ENCODE measurements around the gene C14orf39. TPM values are rescaled to one million over a fixed set of nuclear protein-coding genes. Genes with fewer than 3 reads are reported as not detected.

Gene C14orf39
- total RNA-seq, 2 donors from 2014 or later: not detected

DNA sequence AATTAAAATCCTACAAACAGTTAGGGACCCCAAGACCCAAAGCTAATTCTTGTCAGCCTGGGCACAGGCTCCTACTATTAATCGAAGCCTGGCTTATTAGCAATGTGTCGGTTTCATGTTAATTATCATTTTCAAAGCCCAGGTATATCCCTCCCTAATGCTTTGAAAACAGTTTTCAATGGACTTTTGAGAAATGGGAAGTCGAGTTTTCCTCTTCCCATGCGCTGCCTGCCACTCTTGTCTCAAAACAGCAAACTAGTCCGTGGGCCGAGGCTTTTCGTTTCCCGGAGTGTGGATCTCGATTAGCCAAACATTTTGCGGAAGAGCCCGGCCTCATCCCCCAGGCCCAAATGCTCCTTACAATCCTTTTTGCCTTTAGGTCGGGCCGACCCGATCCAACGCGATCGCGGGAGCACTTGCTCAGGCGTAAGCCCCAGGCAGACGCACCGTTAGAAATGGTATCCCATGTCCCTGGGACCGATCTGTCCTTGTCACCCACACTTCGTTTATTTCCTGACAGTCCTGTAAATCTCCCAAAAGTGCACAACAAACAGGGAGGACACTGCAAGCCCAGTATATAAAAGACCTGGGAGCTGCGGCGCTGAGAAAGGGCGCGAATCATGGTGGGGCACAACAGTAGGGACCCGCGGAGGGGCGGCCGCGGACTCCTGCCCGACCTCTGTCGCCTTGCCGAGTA, 24.5 kb upstream of the C14orf39 start:
- no peaks in the 10 kb centered on the region for H3K9me3 ChIP-seq
- no peaks in the 10 kb centered on the region for H3K36me3 ChIP-seq (replicated peaks in 1 of 2; ENCODE audit: insufficient read depth in 1 of 2, low read depth in 2 of 2)
- no peak for ATAC-seq
- H3K4me3 ChIP-seq: no peak overlapping the region
- TF ChIP-seq, protein P1, sequence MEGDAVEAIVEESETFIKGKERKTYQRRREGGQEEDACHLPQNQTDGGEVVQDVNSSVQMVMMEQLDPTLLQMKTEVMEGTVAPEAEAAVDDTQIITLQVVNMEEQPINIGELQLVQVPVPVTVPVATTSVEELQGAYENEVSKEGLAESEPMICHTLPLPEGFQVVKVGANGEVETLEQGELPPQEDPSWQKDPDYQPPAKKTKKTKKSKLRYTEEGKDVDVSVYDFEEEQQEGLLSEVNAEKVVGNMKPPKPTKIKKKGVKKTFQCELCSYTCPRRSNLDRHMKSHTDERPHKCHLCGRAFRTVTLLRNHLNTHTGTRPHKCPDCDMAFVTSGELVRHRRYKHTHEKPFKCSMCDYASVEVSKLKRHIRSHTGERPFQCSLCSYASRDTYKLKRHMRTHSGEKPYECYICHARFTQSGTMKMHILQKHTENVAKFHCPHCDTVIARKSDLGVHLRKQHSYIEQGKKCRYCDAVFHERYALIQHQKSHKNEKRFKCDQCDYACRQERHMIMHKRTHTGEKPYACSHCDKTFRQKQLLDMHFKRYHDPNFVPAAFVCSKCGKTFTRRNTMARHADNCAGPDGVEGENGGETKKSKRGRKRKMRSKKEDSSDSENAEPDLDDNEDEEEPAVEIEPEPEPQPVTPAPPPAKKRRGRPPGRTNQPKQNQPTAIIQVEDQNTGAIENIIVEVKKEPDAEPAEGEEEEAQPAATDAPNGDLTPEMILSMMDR (IDR thresholded peaks at IDR 0.05): no peak
- TF ChIP-seq POLR2A (IDR thresholded peaks at IDR 0.05): no peak
- intact Hi-C loops (cut with DNase I): no loop called here
- no peak for DNase-seq
- peaks cover 3 to 65% of the 10 kb centered on the region in 2 donors for H3K27me3 ChIP-seq
- no peak overlapping the region for H3K27ac ChIP-seq
- peaks cover 43% of the 10 kb centered on the region for H3K4me1 ChIP-seq
- WGBS, 2 donors: 5 to 10% methylated on average over 35 of the region's 35 CpGs

DNA sequence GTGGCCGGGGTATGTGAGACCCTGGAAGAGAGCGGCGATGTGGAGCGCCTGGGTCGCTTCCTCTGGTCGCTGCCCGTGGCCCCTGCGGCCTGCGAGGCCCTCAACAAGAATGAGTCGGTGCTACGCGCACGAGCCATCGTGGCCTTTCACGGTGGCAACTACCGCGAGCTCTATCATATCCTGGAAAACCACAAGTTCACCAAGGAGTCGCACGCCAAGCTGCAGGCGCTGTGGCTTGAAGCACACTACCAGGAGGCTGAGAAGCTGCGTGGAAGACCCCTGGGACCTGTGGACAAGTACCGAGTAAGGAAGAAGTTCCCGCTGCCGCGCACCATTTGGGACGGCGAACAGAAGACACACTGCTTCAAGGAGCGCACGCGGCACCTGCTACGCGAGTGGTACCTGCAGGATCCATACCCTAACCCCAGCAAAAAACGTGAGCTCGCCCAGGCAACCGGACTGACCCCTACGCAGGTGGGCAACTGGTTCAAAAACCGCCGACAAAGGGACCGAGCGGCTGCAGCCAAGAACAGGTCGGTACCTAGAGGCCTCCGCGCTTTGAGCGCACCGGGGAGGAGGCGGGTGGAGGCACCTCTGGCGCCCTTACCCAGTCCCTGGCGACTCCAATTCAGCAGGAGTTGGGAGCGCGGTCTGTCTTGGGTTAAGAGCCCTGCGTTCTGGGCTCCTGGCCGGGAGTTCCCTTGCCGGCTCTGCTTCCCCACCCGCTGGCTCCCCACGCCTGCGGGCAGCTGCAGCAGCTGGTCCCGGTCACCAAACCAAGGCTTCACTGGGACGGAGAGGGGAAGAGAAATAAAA, 23.8 kb upstream of the C14orf39 start:
- Histone ChIP-seq H3K27me3 (peaks cover 0 to 57% of the 10 kb centered on the region in 2 donors), H3K36me3 (replicated peaks in 1 of 2; ENCODE audit: insufficient read depth in 1 of 2, low read depth in 2 of 2) (no peaks in the 10 kb centered on the region), H3K9me3 (no peaks in the 10 kb centered on the region), H3K27ac (no peak overlapping the region), H3K4me1 (peaks cover 36% of the 10 kb centered on the region), H3K4me3 (no peak overlapping the region)
- WGBS, 2 donors: 3% methylated on average over 28 to 56 of the region's 58 CpGs
- intact Hi-C loops (cut with DNase I): no loop called here
- no peak for DNase-seq
- TF ChIP-seq, protein P1 (IDR thresholded peaks at IDR 0.05): no peak
- no peak for TF ChIP-seq POLR2A (IDR thresholded peaks at IDR 0.05)
- ATAC-seq: no peak

DNA sequence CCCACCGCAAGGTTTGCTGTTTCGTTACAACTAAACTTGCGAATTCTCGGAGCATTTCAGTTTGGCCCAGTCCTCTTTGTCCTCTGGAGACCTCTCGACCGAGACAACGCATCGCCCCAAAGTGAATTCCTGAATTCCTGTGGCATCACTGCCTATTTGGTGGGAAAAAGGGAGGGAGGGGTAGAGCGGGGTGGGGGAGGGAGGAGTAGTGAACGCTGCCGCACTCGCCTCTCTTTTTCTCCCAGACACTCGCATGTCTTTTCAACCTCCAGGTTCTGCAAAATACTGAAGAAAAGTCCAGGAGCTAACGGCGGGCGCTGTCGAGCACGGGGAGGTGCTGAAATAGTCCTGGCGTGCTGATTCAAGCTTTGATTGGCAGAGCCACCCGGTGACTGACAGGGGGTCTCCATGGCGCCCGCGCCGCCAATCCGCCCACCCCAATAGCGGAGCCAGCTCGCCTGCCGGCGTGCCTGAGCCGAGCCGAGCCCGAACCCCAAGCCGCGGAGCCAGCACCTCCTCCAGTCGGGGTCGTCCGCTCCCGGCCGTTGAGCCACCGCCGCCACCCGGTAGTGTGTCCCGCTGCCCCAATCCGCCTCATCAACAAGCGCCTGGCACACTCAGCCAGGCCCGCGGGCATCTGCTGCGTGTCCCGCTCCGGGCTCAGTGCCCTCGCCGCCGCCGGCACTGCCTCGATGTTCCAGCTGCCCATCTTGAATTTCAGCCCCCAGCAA, 23.0 kb upstream of the C14orf39 start, which contains the start of gene SIX6:
SIX6 (plus strand) TSS at position 440 of the 731 bp plus-strand sequence; CDS start at position 693, 253 bp downstream.
- no peak within 1 kb of the TSS for H3K27ac ChIP-seq
- no peak for TF ChIP-seq POLR2A (IDR thresholded peaks at IDR 0.05)
- TF ChIP-seq, protein P1 (IDR thresholded peaks at IDR 0.05): no peak
- H3K9me3 ChIP-seq: no peaks in the 10 kb centered on the region
- no peak within 1 kb of the TSS for H3K4me3 ChIP-seq
- H3K36me3 ChIP-seq (replicated peaks in 1 of 2; ENCODE audit: insufficient read depth in 1 of 2, low read depth in 2 of 2): no peaks in the 10 kb centered on the region
- ATAC-seq (no peak), DNase-seq (no peak)
- intact Hi-C loops (cut with DNase I): no loop called here
- H3K4me1 ChIP-seq: peaks cover 31% of the 10 kb centered on the region
- H3K27me3 ChIP-seq: peaks cover 0 to 50% of the 10 kb centered on the region in 2 donors
- 1 to 4% methylated on average over 33 to 55 of the region's 55 CpGs for WGBS, 2 donors

DNA sequence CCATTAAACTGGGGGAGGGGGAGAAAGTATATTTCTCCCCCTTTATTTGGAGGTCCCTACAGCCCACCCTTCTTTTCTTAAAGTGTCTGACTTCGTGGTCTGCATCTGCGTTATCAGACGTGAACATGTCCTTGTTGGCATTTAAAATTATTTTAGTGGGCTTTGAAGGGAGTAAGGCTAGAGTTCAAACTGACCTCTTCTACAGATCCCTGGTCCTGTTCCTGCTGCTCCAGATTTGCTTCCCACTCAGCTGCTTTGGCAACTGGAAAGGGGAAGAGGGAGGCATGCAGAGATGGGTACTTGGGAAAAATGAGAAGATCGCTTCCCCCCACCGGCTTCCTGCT, 22.5 kb upstream of the C14orf39 start:
- Histone ChIP-seq H3K4me1 (peaks cover 31% of the 10 kb centered on the region), H3K36me3 (replicated peaks in 1 of 2; ENCODE audit: insufficient read depth in 1 of 2, low read depth in 2 of 2) (no peaks in the 10 kb centered on the region), H3K4me3 (no peak overlapping the region), H3K27ac (no peak overlapping the region), H3K27me3 (peaks cover 0 to 47% of the 10 kb centered on the region in 2 donors), H3K9me3 (no peaks in the 10 kb centered on the region)
- ATAC-seq: no peak
- 3 to 5% methylated on average over 5 of the region's 5 CpGs for WGBS, 2 donors
- intact Hi-C loops (cut with DNase I): no loop called here
- TF ChIP-seq, protein P1 (IDR thresholded peaks at IDR 0.05): no peak
- no peak for TF ChIP-seq POLR2A (IDR thresholded peaks at IDR 0.05)
- DNase-seq: no peak
